Uterus (tissue), 2 donors: ENCODE results near the gene LPAR1.

Experiments
- POLR2A ChIP-seq, 2 donors: fragments of 450-650 bp; IDR thresholded peaks; one replicate each; pipeline ENCODE4 v1.6.1; 2016; ENCODE audit warnings: antibody characterized with exemption in 2 of 2, mild to moderate bottlenecking in 1 of 2, moderate library complexity in 1 of 2
- TF ChIP-seq, protein P1 (sequence below), 4 experiments: fragments of 200-600 bp in 2 of 4; fragments of 450-650 bp in 2 of 4; sonication (generic) in 2 of 4; IDR thresholded peaks; one replicate each; pipeline ENCODE4 v1.5.1; 2016 to 2019; ENCODE audit warnings: antibody characterized with exemption in 4 of 4, mild to moderate bottlenecking in 2 of 4, moderate library complexity in 1 of 4

DNA sequence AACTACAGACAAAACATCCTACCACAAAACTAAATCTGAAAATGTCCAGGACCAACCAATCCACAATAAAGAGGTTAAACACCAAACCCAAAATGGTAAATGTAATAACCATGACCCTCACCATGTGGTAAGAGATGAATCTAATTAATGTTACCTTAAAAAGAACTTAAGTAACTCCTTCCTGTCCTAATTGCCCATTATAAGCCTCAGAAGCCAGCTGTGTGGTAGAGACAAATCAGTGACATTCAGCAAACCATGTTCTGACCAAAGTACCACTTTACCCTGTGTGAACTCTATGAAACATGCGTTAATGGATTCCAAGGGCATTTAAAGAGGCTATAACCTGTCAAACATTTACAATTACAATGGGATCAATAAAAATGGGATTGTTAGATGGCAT lies 25.0 kb downstream of the LPAR1 start:
- TF ChIP-seq, protein P1, sequence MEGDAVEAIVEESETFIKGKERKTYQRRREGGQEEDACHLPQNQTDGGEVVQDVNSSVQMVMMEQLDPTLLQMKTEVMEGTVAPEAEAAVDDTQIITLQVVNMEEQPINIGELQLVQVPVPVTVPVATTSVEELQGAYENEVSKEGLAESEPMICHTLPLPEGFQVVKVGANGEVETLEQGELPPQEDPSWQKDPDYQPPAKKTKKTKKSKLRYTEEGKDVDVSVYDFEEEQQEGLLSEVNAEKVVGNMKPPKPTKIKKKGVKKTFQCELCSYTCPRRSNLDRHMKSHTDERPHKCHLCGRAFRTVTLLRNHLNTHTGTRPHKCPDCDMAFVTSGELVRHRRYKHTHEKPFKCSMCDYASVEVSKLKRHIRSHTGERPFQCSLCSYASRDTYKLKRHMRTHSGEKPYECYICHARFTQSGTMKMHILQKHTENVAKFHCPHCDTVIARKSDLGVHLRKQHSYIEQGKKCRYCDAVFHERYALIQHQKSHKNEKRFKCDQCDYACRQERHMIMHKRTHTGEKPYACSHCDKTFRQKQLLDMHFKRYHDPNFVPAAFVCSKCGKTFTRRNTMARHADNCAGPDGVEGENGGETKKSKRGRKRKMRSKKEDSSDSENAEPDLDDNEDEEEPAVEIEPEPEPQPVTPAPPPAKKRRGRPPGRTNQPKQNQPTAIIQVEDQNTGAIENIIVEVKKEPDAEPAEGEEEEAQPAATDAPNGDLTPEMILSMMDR (IDR thresholded peaks at IDR 0.05), result no peak
- TF ChIP-seq POLR2A (IDR thresholded peaks at IDR 0.05), result no peak
